Ascending aorta (tissue), 2 donors: ENCODE results near the gene CR1L. TPM values are rescaled to one million over a fixed set of nuclear protein-coding genes. Genes with fewer than 3 reads are reported as not detected.

ENCODE experiments used
- DNase-seq, 2 donors: peaks; one replicate each; pipeline ENCODE4 v3.0.0-alpha.2; 2019; ENCODE audit warnings: low spot score in 2 of 2
- H3K27ac ChIP-seq, 2 donors: fragments of 200-600 bp; sonication (generic); one replicate each; pipeline ENCODE4 v1.5.1; 2016 to 2017; ENCODE audit warnings: mild to moderate bottlenecking in 1 of 2
- H3K27me3 ChIP-seq: fragments of 200-600 bp; sonication (generic); one replicate; pipeline ENCODE4 v1.5.1; 2017
- H3K36me3 ChIP-seq, 2 donors: fragments of 200-600 bp; sonication (generic); one replicate each; pipeline ENCODE4 v1.5.1; 2016
- H3K4me1 ChIP-seq, 2 donors: fragments of 200-600 bp; sonication (generic); one replicate each; pipeline ENCODE4 v1.5.1; 2016 to 2017; ENCODE audit warnings: mild to moderate bottlenecking in 1 of 2
- H3K4me3 ChIP-seq, 2 donors: fragments of 200-600 bp; sonication (generic); one replicate each; pipeline ENCODE4 v1.5.1; 2016 to 2017; ENCODE audit warnings: mild to moderate bottlenecking in 1 of 2
- H3K9me3 ChIP-seq, 2 donors: fragments of 200-600 bp; sonication (generic); one replicate each; pipeline ENCODE4 v1.5.1; 2016
- CTCF ChIP-seq, 3 experiments: fragments of 200-600 bp in 2 of 3; fragments of 450-650 bp in 1 of 3; sonication (generic) in 2 of 3; IDR thresholded peaks; one replicate each; pipeline ENCODE4 v1.5.1; 2016 to 2019; ENCODE audit warnings: antibody characterized with exemption in 3 of 3, mild to moderate bottlenecking in 1 of 3, moderate library complexity in 1 of 3
- intact Hi-C: fragments of 100-400 bp; cut with DNase I; formaldehyde crosslinking; loops from one replicate; pipeline ENCODE4 v1.15.1; 2023
- total RNA-seq: library from RNA; depleted of rRNA; stranded (reverse); fragments of >200 nt; gene quantifications from one replicate; pipeline ENCODE4 v1.1.0, GENCODE V29; 2016

CR1L gene
- total RNA-seq, 1 donor from 2014 or later = not detected

GRCh38 chr1:207752456-207752998, 107.6 kb downstream of the CR1L start:
- TF ChIP-seq CTCF (IDR thresholded peaks at IDR 0.05) = no peak
- Histone ChIP-seq H3K36me3 (peaks cover 5 to 7% of the 10 kb centered on the region in 2 donors), H3K9me3 (no peaks in the 10 kb centered on the region), H3K4me3 (peak overlapping the region; percentile 83 to 91), H3K27me3 (no peaks in the 10 kb centered on the region), H3K27ac (peak overlapping the region; percentile 84), H3K4me1 (peaks cover 0 to 18% of the 10 kb centered on the region in 2 donors)
- DNase-seq = no peak
- intact Hi-C loops = loop anchor here (2.0 to 10.0 kb wide), 4 partner anchors 55 to 700 kb away; partner anchors contain the start of genes CD55, PFKFB2 and YOD1

GRCh38 chr1:207753611-207754010, 108.7 kb downstream of the CR1L start:
- intact Hi-C loops = loop anchor here (2.0 to 10.0 kb wide), 4 partner anchors 54 to 701 kb away; partner anchors contain the start of genes CD55, PFKFB2 and YOD1
- no peak for DNase-seq
- H3K27me3 ChIP-seq = no peaks in the 10 kb centered on the region
- peaks cover 7 to 15% of the 10 kb centered on the region in 2 donors for H3K36me3 ChIP-seq
- no peak for TF ChIP-seq CTCF (IDR thresholded peaks at IDR 0.05)
- H3K4me3 ChIP-seq = peak overlapping the region; percentile 83 to 91
- no peak overlapping the region for H3K27ac ChIP-seq
- H3K4me1 ChIP-seq = peaks cover 0 to 18% of the 10 kb centered on the region in 2 donors
- no peaks in the 10 kb centered on the region for H3K9me3 ChIP-seq

GRCh38 chr1:207754011-207754410, 109.1 kb downstream of the CR1L start:
- no peaks in the 10 kb centered on the region for H3K9me3 ChIP-seq
- peaks cover 0 to 18% of the 10 kb centered on the region in 2 donors for H3K4me1 ChIP-seq
- no peak for DNase-seq
- H3K27me3 ChIP-seq = no peaks in the 10 kb centered on the region
- intact Hi-C loops = loop anchor here (5.0 to 10.0 kb wide), 3 partner anchors 53 to 702 kb away; partner anchors contain the start of genes CD55, PFKFB2 and YOD1
- H3K4me3 ChIP-seq = peak overlapping the region; percentile 19 to 83
- H3K27ac ChIP-seq = no peak overlapping the region
- H3K36me3 ChIP-seq = peaks cover 7 to 19% of the 10 kb centered on the region in 2 donors
- no peak for TF ChIP-seq CTCF (IDR thresholded peaks at IDR 0.05)

- Histone ChIP-seq H3K9me3 (no peaks in the 10 kb centered on the region), H3K4me1 (peaks cover 0 to 15% of the 10 kb centered on the region in 2 donors), H3K27ac (no peak overlapping the region), H3K4me3 (no peak overlapping the region), H3K27me3 (no peaks in the 10 kb centered on the region), H3K36me3 (peaks cover 11 to 30% of the 10 kb centered on the region in 2 donors)
- DNase-seq = no peak
- no peak for TF ChIP-seq CTCF (IDR thresholded peaks at IDR 0.05)
- intact Hi-C loops = loop anchor here (5.0 to 10.0 kb wide), 3 partner anchors 52 to 703 kb away; partner anchors contain the start of genes CD55, PFKFB2 and YOD1
These were observed 110.2 kb downstream of the CR1L start for GRCh38 chr1:207754974-207755700.

GRCh38 chr1:207755846-207756693, 111.1 kb downstream of the CR1L start:
- no peak overlapping the region for H3K4me3 ChIP-seq
- peaks cover 17 to 36% of the 10 kb centered on the region in 2 donors for H3K36me3 ChIP-seq
- no peaks in the 10 kb centered on the region for H3K9me3 ChIP-seq
- H3K27me3 ChIP-seq = no peaks in the 10 kb centered on the region
- H3K4me1 ChIP-seq = peaks cover 0 to 11% of the 10 kb centered on the region in 2 donors
- no peak for TF ChIP-seq CTCF (IDR thresholded peaks at IDR 0.05)
- DNase-seq = no peak
- intact Hi-C loops = loop anchor here (10.0 kb wide), 1 partner anchor 431 kb away; the partner anchor contains the start of gene CD55
- no peak overlapping the region for H3K27ac ChIP-seq
